HCT116 (cell line): ENCODE results near the gene PRPF40B. TPM values are rescaled to one million over a fixed set of nuclear protein-coding genes. Genes with fewer than 3 reads are reported as not detected.

Experiments
- ATAC-seq: fragments of 200-7000 bp; cut with Tn5 transposase; 2 replicates; pipeline ENCODE4 v1.9.1; 2020; ENCODE audit warnings: mild to moderate bottlenecking, moderate library complexity
- BruUV-seq: library from RNA; stranded (reverse); fragments of 400-500 nt; replicated peaks from 2 replicates; lab custom pipeline; 2021; lab: Mats Ljungman, UMichigan
- CTCF ChIA-PET: fragments of 300-600 bp; sonication (Branson Sonifier 250); formaldehyde crosslinking; loops from one replicate; lab custom pipeline; 2021; ENCODE audit warnings: antibody characterized with exemption; lab: Charles Lee
- POLR2A ChIA-PET: fragments of 300-600, 350-600 bp; sonication (Branson Sonifier 250); formaldehyde crosslinking; loops from one replicate; lab custom pipeline; 2021; ENCODE audit warnings: antibody characterized with exemption; lab: Charles Lee
- RAD21 ChIA-PET, 2 experiments: fragments of 300-600 bp; sonication (Branson Sonifier 250); formaldehyde crosslinking; loops; one replicate each; lab custom pipeline; 2023; ENCODE audit warnings: low total read pairs in 2 of 2; ENCODE audit not compliant: uncharacterized antibody in 2 of 2, unreplicated experiment in 2 of 2, low non-redundant PET in 1 of 2; lab: Charles Lee
- DNase-seq: peaks from one replicate; pipeline ENCODE4 v3.0.0-alpha.2; 2010; ENCODE audit warnings: low read depth, low spot score
- H2AFZ ChIP-seq: fragments of 200-600 bp; shearing (Covaris generic), sonication (generic); 2 replicates; pipeline ENCODE4 v1.6.1; 2017; ENCODE audit warnings: low read depth, mixed run types, mixed read lengths, antibody characterized with exemption, low read length; ENCODE audit not compliant: poor library complexity, severe bottlenecking
- H3K27ac ChIP-seq: 2 replicates; pipeline ENCODE4 v1.5.1; 2012; ENCODE audit warnings: low read depth, low read length
- H3K27me3 ChIP-seq: fragments of 200-600 bp; sonication (generic); 2 replicates; pipeline ENCODE4 v1.6.1; 2016; ENCODE audit warnings: mixed run types, low read length, mixed read lengths; ENCODE audit not compliant: insufficient read depth
- H3K36me3 ChIP-seq, 2 experiments: fragments of 200-500 bp in 1 of 2; fragments of 200-600 bp in 1 of 2; sonication (Bioruptor generic) in 1 of 2; sonication (generic) in 1 of 2; 2 replicates each; pipeline versions ENCODE4 v1.5.1 to v1.6.1; 2014 to 2016; ENCODE audit warnings: low read length in 2 of 2, inconsistent platforms in 1 of 2, mixed read lengths in 1 of 2, mixed run types in 1 of 2; ENCODE audit not compliant: insufficient read depth in 2 of 2, control insufficient read depth in 1 of 2
- H3K4me1 ChIP-seq, 2 experiments: fragments of 200-600 bp in 1 of 2; sonication (generic) in 1 of 2; 2 replicates each; pipeline versions ENCODE4 v1.5.1 to v1.6.1; 2012 to 2017; ENCODE audit warnings: low read length in 2 of 2, inconsistent platforms in 1 of 2, mild to moderate bottlenecking in 1 of 2, mixed read lengths in 1 of 2, mixed run types in 1 of 2, moderate library complexity in 1 of 2; ENCODE audit not compliant: insufficient read depth in 2 of 2, control insufficient read depth in 1 of 2
- H3K4me2 ChIP-seq: fragments of 200-600 bp; sonication (generic); 2 replicates; pipeline ENCODE4 v1.6.1; 2017; ENCODE audit warnings: mixed run types, low read length, mixed read lengths
- H3K4me3 ChIP-seq, 2 experiments: fragments of 200-600 bp in 1 of 2; sonication (generic) in 1 of 2; replicated peaks in 1 of 2; 2 replicates each; pipeline ENCODE4 v1.5.1; 2011 to 2016; ENCODE audit warnings: low read length in 2 of 2, control low read depth in 1 of 2, low read depth in 1 of 2, mild to moderate bottlenecking in 1 of 2, mixed read lengths in 1 of 2, mixed run types in 1 of 2
- H3K79me2 ChIP-seq: fragments of 200-600 bp; sonication (generic); 2 replicates; pipeline ENCODE4 v1.6.1; 2017; ENCODE audit warnings: mild to moderate bottlenecking, mixed run types, low read length, moderate library complexity, mixed read lengths; ENCODE audit not compliant: insufficient read depth
- H3K9ac ChIP-seq: fragments of 200-600 bp; sonication (generic); 2 replicates; pipeline ENCODE4 v1.6.1; 2016; ENCODE audit warnings: low read length, mixed read lengths
- H3K9me2 ChIP-seq: fragments of 200-600 bp; sonication (generic), shearing (Covaris generic); 2 replicates; pipeline ENCODE4 v1.6.1; 2017; ENCODE audit warnings: mixed run types, mild to moderate bottlenecking, moderate library complexity; ENCODE audit not compliant: insufficient read depth
- H3K9me3 ChIP-seq, 2 experiments: fragments of 200-500 bp in 1 of 2; fragments of 200-600 bp in 1 of 2; sonication (Bioruptor generic) in 1 of 2; sonication (generic) in 1 of 2; 2 replicates each; pipeline ENCODE4 v1.6.1; 2014 to 2017; ENCODE audit warnings: low read length in 2 of 2, mixed read lengths in 2 of 2, inconsistent platforms in 1 of 2, low read depth in 1 of 2, mild to moderate bottlenecking in 1 of 2, mixed run types in 1 of 2, moderate library complexity in 1 of 2; ENCODE audit not compliant: control insufficient read depth in 1 of 2, insufficient read depth in 1 of 2
- H4K20me1 ChIP-seq: fragments of 200-600 bp; sonication (generic), shearing (Covaris generic); 2 replicates; pipeline ENCODE4 v1.6.1; 2017; ENCODE audit warnings: mixed run types, mild to moderate bottlenecking, moderate library complexity; ENCODE audit not compliant: insufficient read depth
- CBX3 ChIP-seq: IDR thresholded peaks from 2 replicates; pipeline ENCODE4 v1.6.1; 2012; ENCODE audit warnings: low read depth
- EGR1 ChIP-seq: IDR thresholded peaks from 2 replicates; pipeline ENCODE4 v1.6.1; 2012; ENCODE audit warnings: low read depth
- JUND ChIP-seq: IDR thresholded peaks from 2 replicates; pipeline ENCODE4 v1.6.1; 2012
- POLR2AphosphoS5 ChIP-seq: IDR thresholded peaks from 2 replicates; pipeline ENCODE4 v1.6.1; 2011; ENCODE audit warnings: mild to moderate bottlenecking, low read depth, low read length, moderate library complexity
- REST ChIP-seq: IDR thresholded peaks from 2 replicates; pipeline ENCODE4 v1.6.1; 2012; ENCODE audit warnings: low read depth
- SIN3A ChIP-seq: IDR thresholded peaks from 2 replicates; pipeline ENCODE4 v1.6.1; 2012; ENCODE audit warnings: low read depth
- SP1 ChIP-seq: IDR thresholded peaks from 2 replicates; pipeline ENCODE4 v1.6.1; 2012; ENCODE audit warnings: low read depth
- SRF ChIP-seq: IDR thresholded peaks from 2 replicates; pipeline ENCODE4 v1.6.1; 2012; ENCODE audit warnings: low read depth
- TCF7L2 ChIP-seq: IDR thresholded peaks from 2 replicates; pipeline ENCODE4 v1.7.0; 2011; ENCODE audit warnings: borderline replicate concordance, inconsistent platforms; ENCODE audit not compliant: insufficient read depth, insufficient read length; ENCODE audit errors: extremely low read depth
- intact Hi-C: fragments of 100-400 bp; cut with micrococcal nuclease; formaldehyde crosslinking; loops from 2 replicates; pipeline ENCODE4 v1.10.0; 2022
- total RNA-seq: library from RNA; stranded (reverse); gene quantifications from one replicate; pipeline ENCODE4 v1.2.1, GENCODE V29; 2021; ENCODE audit not compliant: unreplicated experiment

Gene PRPF40B
- total RNA-seq, 1 experiment from 2014 or later: 29.0 TPM

- Histone ChIP-seq H4K20me1 (no peaks in the 10 kb centered on the region), H3K4me2 (no peak overlapping the region), H3K9me3 (no peaks in the 10 kb centered on the region), H3K79me2 (no peaks in the 10 kb centered on the region), H3K9me2 (no peaks in the 10 kb centered on the region), H3K4me3 (no peak overlapping the region), H2AFZ (no peak overlapping the region), H3K4me1 (peaks cover 0 to 2% of the 10 kb centered on the region in 2 experiments; a peak in 3 of 4 replicates), H3K27ac (no peak overlapping the region), H3K36me3 (no peaks in the 10 kb centered on the region), H3K27me3 (no peaks in the 10 kb centered on the region), H3K9ac (no peak overlapping the region)
- BruUV-seq: no TSS peak
- CTCF ChIA-PET: interaction anchor here (1.7 kb wide), 1 partner anchor 10 kb away, joined by 4 read pairs; the partner anchor contains the start of gene PRPF40B
- RAD21 ChIA-PET: no interaction called here
- intact Hi-C loops: no loop called here
- POLR2A ChIA-PET: no interaction called here
- TF ChIP-seq SIN3A: no peak
- TF ChIP-seq CBX3: no peak
- no peak for TF ChIP-seq REST
- TF ChIP-seq JUND: no peak
- no peak for TF ChIP-seq SRF
- no peak for TF ChIP-seq SP1
- no peak for TF ChIP-seq TCF7L2
- no peak for TF ChIP-seq POLR2AphosphoS5
- TF ChIP-seq EGR1: no peak
- ATAC-seq: no peak
- DNase-seq: no peak
Measured at GRCh38 chr12:49632986-49633702, 9.8 kb downstream of the PRPF40B start.
